ENCODE data around the gene ADARB2.

The ADARB2 gene

DNA sequence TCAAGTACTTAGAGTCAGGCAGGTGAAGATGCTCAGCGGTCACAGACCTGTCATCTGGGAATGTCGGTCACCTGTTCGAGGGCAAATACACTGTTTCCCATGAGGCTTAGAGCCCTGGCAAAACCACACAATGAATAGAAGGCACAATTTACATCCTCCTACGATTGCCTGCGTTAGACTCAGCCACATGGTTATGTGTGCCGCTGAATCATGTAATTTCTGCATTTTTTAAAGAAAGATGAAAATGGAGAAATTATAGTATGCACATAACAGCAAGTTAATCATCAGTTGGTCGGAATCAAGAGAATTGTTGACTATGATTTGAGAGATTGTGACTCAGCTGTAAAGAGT is 158.2 kb downstream of the ADARB2 start:
- H3K4me3 ChIP-seq (ENCODE audit: low read depth, low read length): no peak overlapping the region
- TF ChIP-seq, protein P1, sequence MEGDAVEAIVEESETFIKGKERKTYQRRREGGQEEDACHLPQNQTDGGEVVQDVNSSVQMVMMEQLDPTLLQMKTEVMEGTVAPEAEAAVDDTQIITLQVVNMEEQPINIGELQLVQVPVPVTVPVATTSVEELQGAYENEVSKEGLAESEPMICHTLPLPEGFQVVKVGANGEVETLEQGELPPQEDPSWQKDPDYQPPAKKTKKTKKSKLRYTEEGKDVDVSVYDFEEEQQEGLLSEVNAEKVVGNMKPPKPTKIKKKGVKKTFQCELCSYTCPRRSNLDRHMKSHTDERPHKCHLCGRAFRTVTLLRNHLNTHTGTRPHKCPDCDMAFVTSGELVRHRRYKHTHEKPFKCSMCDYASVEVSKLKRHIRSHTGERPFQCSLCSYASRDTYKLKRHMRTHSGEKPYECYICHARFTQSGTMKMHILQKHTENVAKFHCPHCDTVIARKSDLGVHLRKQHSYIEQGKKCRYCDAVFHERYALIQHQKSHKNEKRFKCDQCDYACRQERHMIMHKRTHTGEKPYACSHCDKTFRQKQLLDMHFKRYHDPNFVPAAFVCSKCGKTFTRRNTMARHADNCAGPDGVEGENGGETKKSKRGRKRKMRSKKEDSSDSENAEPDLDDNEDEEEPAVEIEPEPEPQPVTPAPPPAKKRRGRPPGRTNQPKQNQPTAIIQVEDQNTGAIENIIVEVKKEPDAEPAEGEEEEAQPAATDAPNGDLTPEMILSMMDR (IDR thresholded peaks at IDR 0.05; ENCODE audit: borderline replicate concordance, insufficient read depth, low read depth, low read length): no peak

- TF ChIP-seq, protein P1 (IDR thresholded peaks at IDR 0.05; ENCODE audit: borderline replicate concordance, insufficient read depth, low read depth, low read length): no peak
- no peak overlapping the region for H3K4me3 ChIP-seq (ENCODE audit: low read depth, low read length)
Measured at GRCh38 chr10:1578392-1579140, 158.8 kb downstream of the ADARB2 start.

GRCh38 chr10:1577945-1578344 is 159.4 kb downstream of the ADARB2 start:
- TF ChIP-seq, protein P1 (IDR thresholded peaks at IDR 0.05; ENCODE audit: borderline replicate concordance, insufficient read depth, low read depth, low read length): no peak
- no peak overlapping the region for H3K4me3 ChIP-seq (ENCODE audit: low read depth, low read length)

DNA sequence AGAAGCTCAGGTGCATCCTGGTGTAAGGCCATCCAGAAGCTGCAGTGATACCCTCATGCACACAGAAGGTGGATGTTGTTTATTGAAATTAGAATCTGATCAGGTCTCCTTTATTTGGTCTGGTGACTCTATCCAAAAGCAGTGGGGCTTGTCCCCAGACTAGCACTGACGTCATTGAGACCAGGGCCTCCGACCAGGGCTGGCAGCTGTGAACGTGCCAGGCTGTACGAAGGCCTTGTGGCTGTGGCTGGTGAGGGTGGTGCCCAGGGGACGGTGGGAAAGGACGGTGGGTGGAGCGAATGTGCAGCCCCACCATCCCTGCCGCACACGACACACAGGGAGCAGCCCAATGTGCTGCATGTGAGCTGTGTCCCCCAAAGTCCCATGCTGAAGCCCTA is 160.0 kb downstream of the ADARB2 start:
- no peak overlapping the region for H3K4me3 ChIP-seq (ENCODE audit: low read depth, low read length)
- TF ChIP-seq, protein P1 (IDR thresholded peaks at IDR 0.05; ENCODE audit: borderline replicate concordance, insufficient read depth, low read depth, low read length): no peak

GRCh38 chr10:1576467-1577372 is 160.6 kb downstream of the ADARB2 start:
- no peak overlapping the region for H3K4me3 ChIP-seq (ENCODE audit: low read depth, low read length)
- TF ChIP-seq, protein P1 (IDR thresholded peaks at IDR 0.05; ENCODE audit: borderline replicate concordance, insufficient read depth, low read depth, low read length): no peak

DNA sequence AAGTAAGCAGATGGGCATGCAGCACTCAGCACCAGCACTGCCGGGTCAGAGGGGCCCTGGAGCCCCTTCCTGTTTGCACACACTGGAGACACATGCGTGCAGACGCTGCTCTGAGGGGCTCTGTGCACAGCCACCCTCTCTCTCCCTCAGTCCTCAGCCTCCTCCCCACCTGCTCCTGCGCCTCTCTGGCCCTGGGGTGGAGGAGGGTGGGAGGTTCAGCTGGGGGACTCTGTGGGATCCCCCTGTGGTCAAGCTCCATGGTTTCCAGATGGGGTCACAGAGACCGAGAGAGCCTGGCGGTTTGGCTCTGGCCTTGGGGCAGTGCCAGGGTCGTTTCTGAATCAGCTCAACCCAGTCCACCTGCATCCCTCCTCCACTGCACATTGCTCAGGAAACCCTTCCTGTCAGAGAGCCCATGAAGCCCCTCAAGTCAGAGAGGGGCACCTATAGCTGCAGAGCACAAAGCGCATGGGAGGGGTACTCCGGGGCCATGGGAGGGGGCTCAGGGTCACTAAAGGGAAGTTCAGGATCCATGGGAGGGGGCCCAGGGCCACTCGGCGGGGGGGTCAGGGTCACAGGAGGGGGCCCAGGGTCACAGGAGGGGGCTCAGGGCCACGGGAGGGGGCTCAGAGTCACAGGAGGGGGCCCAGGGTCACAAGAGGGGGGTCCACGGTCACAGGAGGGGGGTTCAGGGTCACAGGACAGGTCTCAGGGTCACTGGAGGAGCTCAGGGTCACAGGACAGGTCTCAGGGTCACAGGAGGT is 161.7 kb downstream of the ADARB2 start:
- H3K4me3 ChIP-seq (ENCODE audit: low read depth, low read length): no peak overlapping the region
- TF ChIP-seq, protein P1 (IDR thresholded peaks at IDR 0.05; ENCODE audit: borderline replicate concordance, insufficient read depth, low read depth, low read length): no peak

All from GM12875 (cell line).